ENCODE data around the gene KCTD11. TPM values are rescaled to one million over a fixed set of nuclear protein-coding genes. Genes with fewer than 3 reads are reported as not detected.

Gene KCTD11
- polyA plus RNA-seq, 1 donor (not counting 4 experiments of a cell fraction or from before 2014, with no cell fraction given): 18.5 TPM

- peak overlapping the region; percentile 90 for H3K27ac ChIP-seq (ENCODE audit: control insufficient read depth, insufficient read depth, low read length)
- H3K79me2 ChIP-seq (ENCODE audit: control insufficient read depth, insufficient read depth, low read length): peaks cover 17% of the 10 kb centered on the region
- peak overlapping the region; percentile 97 for H2AFZ ChIP-seq (ENCODE audit: control insufficient read depth, low read length)
- FAIRE-seq: peak; percentile 96
- H3K27me3 ChIP-seq (ENCODE audit: control insufficient read depth, extremely low read depth, insufficient read depth, low read length): no peaks in the 10 kb centered on the region
- H3K4me1 ChIP-seq (ENCODE audit: control insufficient read depth, extremely low read depth, insufficient read depth, low read length): peaks cover 8% of the 10 kb centered on the region
- TF ChIP-seq CTCF (optimal IDR thresholded peaks at IDR 0.05 in 1 of 3, IDR thresholded peaks at IDR 0.05 in 1 of 3, conservative IDR thresholded peaks at IDR 0.05 in 1 of 3; ENCODE audit: extremely low read depth in 1 of 3, insufficient read depth in 2 of 3, low read length in 3 of 3) (no peak), EZH2 (IDR thresholded peaks at IDR 0.05; ENCODE audit: low read length) (no peak)
- no peaks in the 10 kb centered on the region for H3K9me3 ChIP-seq (ENCODE audit: control insufficient read depth, low read depth, low read length)
- peak overlapping the region; percentile 87 to 95 (median 90) for H3K4me3 ChIP-seq (ENCODE audit: control insufficient read depth in 2 of 3, extremely low read depth in 1 of 3, insufficient read depth in 2 of 3, low read depth in 1 of 3, low read length in 3 of 3)
- H3K9ac ChIP-seq (ENCODE audit: control insufficient read depth, extremely low read depth, insufficient read depth, low read length): peak overlapping the region; percentile 91
- dilution Hi-C loops (cut with MboI; ENCODE audit: extremely low pct_ligation_motif_present, low sequenced_read_pairs): no loop called here
- no peaks in the 10 kb centered on the region for H4K20me1 ChIP-seq (ENCODE audit: control insufficient read depth, extremely low read depth, insufficient read depth, low read length)
- DNase-seq (ENCODE audit: low read depth, low spot score): peak; percentile 97
- peaks cover 17 to 23% of the 10 kb centered on the region in 2 experiments for H3K36me3 ChIP-seq (ENCODE audit: control insufficient read depth in 2 of 2, extremely low read depth in 1 of 2, insufficient read depth in 2 of 2, low read length in 2 of 2)
- H3K9me1 ChIP-seq (ENCODE audit: control insufficient read depth, extremely low read depth, insufficient read depth, low read length): peaks cover 2% of the 10 kb centered on the region
- peak overlapping the region; percentile 99 for H3K4me2 ChIP-seq (ENCODE audit: control insufficient read depth, extremely low read depth, insufficient read depth, low read depth, low read length)
These were observed 22.5 kb upstream of the KCTD11 start for GRCh38 chr17:7329374-7329996.

- no peaks in the 10 kb centered on the region for H4K20me1 ChIP-seq (ENCODE audit: control insufficient read depth, extremely low read depth, insufficient read depth, low read length)
- H3K27me3 ChIP-seq (ENCODE audit: control insufficient read depth, extremely low read depth, insufficient read depth, low read length): no peaks in the 10 kb centered on the region
- peaks cover 12 to 19% of the 10 kb centered on the region in 2 experiments for H3K36me3 ChIP-seq (ENCODE audit: control insufficient read depth in 2 of 2, extremely low read depth in 1 of 2, insufficient read depth in 2 of 2, low read length in 2 of 2)
- H3K4me3 ChIP-seq (ENCODE audit: control insufficient read depth in 2 of 3, extremely low read depth in 1 of 3, insufficient read depth in 2 of 3, low read depth in 1 of 3, low read length in 3 of 3): peak overlapping the region; percentile 87 to 95 (median 90)
- peaks cover 2% of the 10 kb centered on the region for H3K9me1 ChIP-seq (ENCODE audit: control insufficient read depth, extremely low read depth, insufficient read depth, low read length)
- peaks cover 8% of the 10 kb centered on the region for H3K4me1 ChIP-seq (ENCODE audit: control insufficient read depth, extremely low read depth, insufficient read depth, low read length)
- dilution Hi-C loops (cut with MboI; ENCODE audit: extremely low pct_ligation_motif_present, low sequenced_read_pairs): no loop called here
- H3K9me3 ChIP-seq (ENCODE audit: control insufficient read depth, low read depth, low read length): no peaks in the 10 kb centered on the region
- H3K9ac ChIP-seq (ENCODE audit: control insufficient read depth, extremely low read depth, insufficient read depth, low read length): peak overlapping the region; percentile 91
- peak overlapping the region; percentile 97 for H2AFZ ChIP-seq (ENCODE audit: control insufficient read depth, low read length)
- FAIRE-seq (peak; percentile 39), DNase-seq (ENCODE audit: low read depth, low spot score) (no peak)
- peak overlapping the region; percentile 99 for H3K4me2 ChIP-seq (ENCODE audit: control insufficient read depth, extremely low read depth, insufficient read depth, low read depth, low read length)
- peak overlapping the region; percentile 90 for H3K27ac ChIP-seq (ENCODE audit: control insufficient read depth, insufficient read depth, low read length)
- H3K79me2 ChIP-seq (ENCODE audit: control insufficient read depth, insufficient read depth, low read length): peaks cover 17% of the 10 kb centered on the region
- TF ChIP-seq CTCF (optimal IDR thresholded peaks at IDR 0.05 in 1 of 3, IDR thresholded peaks at IDR 0.05 in 1 of 3, conservative IDR thresholded peaks at IDR 0.05 in 1 of 3; ENCODE audit: extremely low read depth in 1 of 3, insufficient read depth in 2 of 3, low read length in 3 of 3): no peak
- no peak for TF ChIP-seq EZH2 (IDR thresholded peaks at IDR 0.05; ENCODE audit: low read length)
These were observed 21.8 kb upstream of the KCTD11 start for GRCh38 chr17:7329997-7330637.

All from keratinocyte (primary cell).